Activated gamma-delta T cell (primary cell): Measurements from ENCODE around the gene PPP2R5C.

ENCODE experiments used
- DNase-seq: peaks from one replicate; lab custom pipeline; 2025; lab: John Stamatoyannopoulos, UW

Gene PPP2R5C

DNA sequence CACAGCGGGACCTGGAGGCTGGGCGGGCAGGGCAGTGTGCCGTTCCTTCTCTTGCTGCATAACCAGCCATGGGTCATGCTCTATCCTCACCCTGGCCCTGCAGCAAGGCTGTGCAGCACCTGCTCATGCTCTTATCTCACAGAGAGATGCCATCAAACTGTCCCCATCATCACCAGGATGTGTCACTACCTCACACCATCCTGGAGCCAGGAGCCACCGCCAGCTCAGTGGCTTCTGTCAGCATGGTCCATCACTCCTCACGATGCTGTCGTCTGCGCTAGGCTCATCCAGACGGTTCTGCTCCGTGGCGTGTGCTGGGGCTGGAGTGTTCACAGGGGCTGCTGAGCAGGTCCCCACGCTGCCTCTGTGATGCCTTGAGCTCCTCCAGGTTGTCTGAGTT, 125.7 kb downstream of the PPP2R5C start:
- no peak for DNase-seq

- no peak for DNase-seq
These were observed 126.7 kb downstream of the PPP2R5C start for GRCh38 chr14:101888182-101888581.

GRCh38 chr14:101889366-101889765, 127.9 kb downstream of the PPP2R5C start:
- no peak for DNase-seq

GRCh38 chr14:101889898-101890297, 128.4 kb downstream of the PPP2R5C start:
- no peak for DNase-seq

DNA sequence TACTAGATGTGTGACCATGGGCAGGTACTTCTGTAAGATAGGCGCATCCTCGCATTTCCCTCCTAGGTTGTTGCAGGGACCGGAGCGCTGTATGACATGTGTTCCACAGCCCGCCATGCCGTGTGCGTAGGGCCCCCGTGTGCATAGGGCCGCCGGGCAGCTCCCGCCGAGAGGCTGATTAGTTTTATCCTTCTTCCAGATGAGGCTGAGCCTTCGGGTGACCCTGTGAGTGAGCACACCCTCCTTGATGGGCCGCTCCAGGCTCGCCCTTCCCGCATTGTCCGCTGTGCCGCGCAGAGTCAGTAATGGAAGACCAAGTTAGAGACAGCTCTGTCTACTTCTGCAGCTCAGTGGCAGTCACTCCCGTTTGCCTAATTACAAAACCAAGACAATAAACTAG, 130.0 kb downstream of the PPP2R5C start:
- DNase-seq: no peak

- DNase-seq: no peak
These were observed 132.2 kb downstream of the PPP2R5C start for GRCh38 chr14:101893759-101894158.

DNA sequence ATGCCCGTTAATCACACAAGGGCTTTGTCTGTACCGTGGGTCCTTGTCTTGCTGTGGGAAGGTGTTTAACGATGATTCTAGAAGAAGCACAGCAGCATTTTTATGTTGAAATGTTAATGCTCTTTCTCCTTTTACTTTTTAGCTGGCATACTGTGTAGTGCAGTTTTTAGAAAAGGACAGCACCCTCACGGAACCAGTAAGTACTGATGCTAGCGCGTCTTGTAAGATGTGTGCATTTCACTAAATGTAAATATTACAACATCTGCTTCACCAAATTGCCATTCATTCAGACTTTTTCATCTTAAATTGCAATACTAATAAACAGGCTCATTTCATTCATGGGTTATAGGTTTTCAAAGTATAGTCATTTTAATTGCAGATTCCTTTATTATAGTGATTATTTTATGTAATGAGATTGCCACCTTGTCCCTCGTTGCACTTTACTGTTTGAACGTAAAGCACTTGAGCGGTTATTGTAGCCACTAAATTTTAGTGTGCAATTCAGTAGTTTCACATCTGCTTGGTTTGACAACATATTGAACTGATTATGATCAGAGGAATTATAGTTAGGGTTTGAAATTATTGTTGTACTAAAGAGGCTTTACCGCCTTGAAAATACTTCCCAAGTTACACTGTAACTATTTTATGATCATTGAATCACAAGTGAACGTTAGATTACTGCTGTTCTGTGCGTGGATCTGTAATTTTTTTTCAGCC, 133.0 kb downstream of the PPP2R5C start:
- DNase-seq: no peak

- DNase-seq: no peak
These were observed 133.7 kb downstream of the PPP2R5C start for GRCh38 chr14:101895256-101895655.

- no peak for DNase-seq
These were observed 135.8 kb downstream of the PPP2R5C start for GRCh38 chr14:101897326-101897725.

- DNase-seq: no peak
These were observed 136.9 kb downstream of the PPP2R5C start for GRCh38 chr14:101898416-101898815.

DNA sequence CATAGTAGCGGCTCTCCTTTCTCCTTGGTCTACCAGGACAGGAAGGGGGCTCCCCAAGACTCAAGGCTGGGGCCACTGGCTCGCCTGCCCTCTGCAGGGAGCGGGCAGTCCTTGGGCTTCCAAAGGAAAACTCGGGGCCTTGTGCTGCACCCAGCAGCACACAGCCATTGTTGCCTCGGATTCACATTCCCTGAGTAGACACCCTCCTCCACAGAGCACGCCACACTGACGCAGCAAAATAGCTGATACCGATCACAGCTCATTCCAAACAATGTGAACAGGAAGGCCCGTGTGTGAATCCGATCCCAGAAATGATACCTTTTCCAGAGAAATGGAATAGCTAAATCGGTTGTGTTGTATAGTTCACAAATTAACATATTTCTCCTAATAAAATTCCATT, 137.8 kb downstream of the PPP2R5C start:
- DNase-seq: no peak

DNA sequence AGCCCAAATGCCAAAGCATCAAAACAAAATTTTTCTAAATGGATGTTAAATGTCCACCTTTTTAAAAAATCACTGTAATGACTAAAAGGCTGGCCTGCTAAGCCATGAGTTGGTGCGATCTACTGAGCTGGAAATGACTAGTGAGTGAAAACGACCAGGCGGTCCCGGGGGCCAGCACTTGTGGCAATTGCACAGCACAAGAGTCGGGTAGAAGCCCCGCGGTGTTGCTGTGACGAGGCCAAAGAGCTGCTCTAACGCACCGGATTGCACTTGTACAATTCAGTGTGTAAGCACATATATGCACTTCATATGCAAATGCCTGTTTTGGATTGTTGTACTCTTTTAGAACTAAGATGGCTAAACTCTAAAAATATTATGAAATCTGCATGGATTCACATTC, 138.7 kb downstream of the PPP2R5C start:
- DNase-seq: no peak

- DNase-seq: no peak
These were observed 141.6 kb downstream of the PPP2R5C start for GRCh38 chr14:101903111-101903561.

- no peak for DNase-seq
These were observed 144.1 kb downstream of the PPP2R5C start for GRCh38 chr14:101905614-101906013.

- no peak for DNase-seq
These were observed 145.1 kb downstream of the PPP2R5C start for GRCh38 chr14:101906645-101907044.

GRCh38 chr14:101907619-101908018, 146.1 kb downstream of the PPP2R5C start:
- DNase-seq: no peak

GRCh38 chr14:101908795-101909194, 147.3 kb downstream of the PPP2R5C start:
- no peak for DNase-seq

GRCh38 chr14:101909371-101910096, 148.0 kb downstream of the PPP2R5C start:
- DNase-seq: no peak

GRCh38 chr14:101912841-101913240, 151.3 kb downstream of the PPP2R5C start:
- no peak for DNase-seq

DNA sequence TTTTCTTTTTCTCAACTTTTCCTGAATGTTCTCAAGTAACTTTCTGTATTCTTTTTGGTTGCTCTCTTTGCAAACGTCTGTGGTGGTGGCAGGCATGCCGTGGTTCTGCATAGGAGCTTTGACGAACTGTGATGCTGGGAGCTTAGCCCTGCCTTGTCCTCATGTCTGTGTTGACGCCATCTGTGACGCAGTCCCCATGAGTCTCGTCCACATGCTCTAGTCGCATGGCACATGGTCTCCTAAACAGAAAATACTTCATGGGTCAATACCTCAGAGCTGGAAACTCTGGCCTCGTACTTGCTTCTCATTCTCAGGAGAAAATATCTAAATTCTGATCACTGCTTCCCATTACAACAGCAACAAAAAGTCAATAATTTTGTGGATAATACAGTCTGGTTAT, 152.6 kb downstream of the PPP2R5C start:
- no peak for DNase-seq

GRCh38 chr14:101915871-101916815, 154.6 kb downstream of the PPP2R5C start:
- no peak for DNase-seq

- no peak for DNase-seq
These were observed 155.4 kb downstream of the PPP2R5C start for GRCh38 chr14:101916816-101917412.
